GM10248 (cell line): ENCODE data around the gene IL6R.

Experiments
- CTCF ChIA-PET: fragments of 300-600 bp; sonication (Branson Sonifier 250); formaldehyde crosslinking; extraction: SDS; loops from one replicate; lab custom pipeline; 2021; ENCODE audit warnings: antibody characterized with exemption; lab: Yijun Ruan, JAX
- POLR2A ChIA-PET: fragments of 350-650 bp; sonication (Branson Sonifier 250); formaldehyde crosslinking; extraction: SDS; loops from one replicate; lab custom pipeline; 2020; ENCODE audit warnings: antibody characterized with exemption; lab: Yijun Ruan, JAX
- DNase-seq: peaks from one replicate; pipeline ENCODE4 v3.0.0; 2012; ENCODE audit errors: extremely low spot score
- CTCF ChIP-seq: IDR thresholded peaks from 2 replicates; pipeline ENCODE4 v1.5.1; 2012; ENCODE audit warnings: mild to moderate bottlenecking, low read depth; ENCODE audit errors: extremely low read depth, missing control alignments, control extremely low read depth

IL6R gene

DNA sequence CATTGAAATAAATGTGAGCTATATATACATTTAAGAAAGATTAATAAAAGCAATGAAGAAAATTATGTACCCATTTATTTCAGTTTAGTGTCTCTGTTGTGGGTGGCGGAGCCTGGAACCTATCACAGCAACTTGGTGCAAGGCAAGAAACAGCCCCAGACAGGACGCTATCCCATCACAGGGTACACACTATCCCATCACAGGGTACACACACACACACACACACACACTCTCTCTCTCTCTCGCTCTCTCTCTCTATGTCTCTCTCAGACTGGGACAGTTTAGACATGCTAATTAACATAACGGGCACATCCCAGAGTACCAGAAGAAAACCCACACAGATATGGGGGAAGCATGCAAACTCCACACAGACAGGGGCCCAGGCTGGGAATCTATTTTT lies 6.5 kb upstream of the IL6R start:
- TF ChIP-seq CTCF = no peak
- DNase-seq = no peak
- ChIA-PET POLR2A (no interaction called here), CTCF (interaction anchor here (1.0 to 2.2 kb wide), 4 partner anchors 8 to 63 kb away, joined by 5 to 7 read pairs (median 7); no protein-coding TSS in a partner anchor)

DNA sequence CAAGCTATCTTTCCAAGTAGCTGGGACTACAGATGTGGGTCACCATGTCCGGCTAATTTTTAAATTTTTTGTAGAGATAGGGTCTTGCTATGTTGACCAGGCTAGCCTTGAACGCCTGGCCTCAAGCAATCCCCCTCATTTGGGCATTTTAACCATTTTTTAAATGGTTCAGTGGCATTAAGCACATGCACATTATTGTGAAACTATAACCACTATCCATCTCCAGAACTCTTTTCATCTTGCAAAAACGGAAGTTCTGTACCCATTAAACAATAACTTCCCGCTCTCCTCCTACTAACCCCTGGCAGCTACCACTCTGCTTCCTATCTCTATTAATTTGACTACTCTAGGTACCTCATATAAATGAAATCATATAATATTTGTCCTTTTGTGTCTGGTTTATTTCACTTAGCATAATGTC lies 4.8 kb upstream of the IL6R start:
- ChIA-PET POLR2A (no interaction called here), CTCF (interaction anchor here (1.0 to 1.6 kb wide), 4 partner anchors 10 to 146 kb away, joined by 3 to 5 read pairs (median 4); no protein-coding TSS in a partner anchor)
- no peak for DNase-seq
- TF ChIP-seq CTCF = no peak

GRCh38 chr1:154402409-154402921 lies 2.7 kb upstream of the IL6R start:
- no peak for DNase-seq
- CTCF ChIA-PET = interaction anchor here (0.7 to 2.1 kb wide), 4 partner anchors 13 to 144 kb away, joined by 3 to 8 read pairs (median 4); no protein-coding TSS in a partner anchor
- POLR2A ChIA-PET = no interaction called here
- no peak for TF ChIP-seq CTCF

DNA sequence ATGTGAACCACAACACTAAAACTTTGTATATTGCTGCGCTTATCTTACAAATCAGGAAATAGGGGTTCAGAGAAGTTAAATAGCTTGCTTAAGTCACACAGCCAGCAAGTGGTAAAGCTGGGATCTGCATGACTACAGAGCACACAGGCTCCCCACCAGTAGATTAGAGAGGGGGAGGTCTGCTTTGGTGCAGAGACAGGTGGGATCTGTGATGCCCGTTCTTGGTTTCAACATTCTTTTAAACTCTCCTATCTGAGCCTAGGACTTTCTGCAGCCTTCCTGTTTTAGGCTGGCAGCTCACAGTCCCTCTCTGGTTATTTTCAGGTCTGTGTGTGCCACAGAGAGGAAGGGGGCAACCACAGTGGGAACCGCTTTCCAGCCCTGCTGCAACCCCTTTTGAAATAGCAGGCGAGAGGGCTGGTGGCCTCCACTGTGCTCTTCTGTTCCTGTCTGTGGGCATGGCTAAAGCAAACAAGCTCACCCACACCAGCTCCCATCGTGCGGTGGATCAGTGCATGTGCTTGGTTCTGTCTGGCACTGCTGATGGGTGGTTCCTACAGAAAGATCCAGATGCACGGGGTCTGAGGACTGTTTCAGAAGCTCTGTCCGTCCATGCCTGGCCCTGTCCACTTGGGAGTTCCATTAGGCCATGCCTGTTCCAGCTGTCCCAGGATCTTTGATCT lies 1.7 kb upstream of the IL6R start:
- CTCF ChIA-PET = interaction anchor here (0.6 to 2.1 kb wide), 12 partner anchors 11 to 143 kb away, joined by 3 to 10 read pairs (median 5); no protein-coding TSS in a partner anchor
- TF ChIP-seq CTCF = no peak
- no peak for DNase-seq
- POLR2A ChIA-PET = interaction anchor here (0.5 kb wide), 1 partner anchor 60 kb away, joined by 3 read pairs; no protein-coding TSS in a partner anchor

- POLR2A ChIA-PET = interaction anchor here (0.5 kb wide), 1 partner anchor 59 kb away, joined by 3 read pairs; no protein-coding TSS in a partner anchor
- no peak for DNase-seq
- CTCF ChIA-PET = interaction anchor here (0.6 to 2.1 kb wide), 11 partner anchors 10 to 78 kb away, joined by 3 to 10 read pairs (median 5); no protein-coding TSS in a partner anchor
- no peak for TF ChIP-seq CTCF
Observed at GRCh38 chr1:154403983-154404382, 1.2 kb upstream of the IL6R start.

- DNase-seq = no peak
- no peak for TF ChIP-seq CTCF
- POLR2A ChIA-PET = no interaction called here
- CTCF ChIA-PET = interaction anchor here (0.7 to 2.1 kb wide), 10 partner anchors 10 to 78 kb away, joined by 3 to 10 read pairs (median 5); no protein-coding TSS in a partner anchor
Observed at GRCh38 chr1:154404511-154404931, 622 bp upstream of the IL6R start.
